Vagina (tissue), 2 donors: Measurements from ENCODE around the gene DENND5A.

Source experiments
- POLR2A ChIP-seq, 2 donors: fragments of 450-650 bp; IDR thresholded peaks; one replicate each; pipeline ENCODE4 v1.6.1; 2017; ENCODE audit warnings: antibody characterized with exemption in 2 of 2, mild to moderate bottlenecking in 2 of 2, moderate library complexity in 2 of 2
- POLR2AphosphoS5 ChIP-seq, 2 donors: sonication (generic); formaldehyde crosslinking; IDR thresholded peaks; one replicate each; pipeline ENCODE4 v1.9.0; 2017; ENCODE audit warnings: antibody characterized with exemption in 2 of 2, mild to moderate bottlenecking in 2 of 2, low read depth in 1 of 2; ENCODE audit not compliant: insufficient read depth in 1 of 2
- TF ChIP-seq, protein P1 (sequence below), 3 experiments: fragments of 450-650 bp in 2 of 3; fragments of 200-600 bp in 1 of 3; sonication (generic) in 1 of 3; IDR thresholded peaks; one replicate each; pipeline ENCODE4 v1.5.1; 2017 to 2019; ENCODE audit warnings: antibody characterized with exemption in 3 of 3, mild to moderate bottlenecking in 2 of 3, moderate library complexity in 2 of 3

DNA sequence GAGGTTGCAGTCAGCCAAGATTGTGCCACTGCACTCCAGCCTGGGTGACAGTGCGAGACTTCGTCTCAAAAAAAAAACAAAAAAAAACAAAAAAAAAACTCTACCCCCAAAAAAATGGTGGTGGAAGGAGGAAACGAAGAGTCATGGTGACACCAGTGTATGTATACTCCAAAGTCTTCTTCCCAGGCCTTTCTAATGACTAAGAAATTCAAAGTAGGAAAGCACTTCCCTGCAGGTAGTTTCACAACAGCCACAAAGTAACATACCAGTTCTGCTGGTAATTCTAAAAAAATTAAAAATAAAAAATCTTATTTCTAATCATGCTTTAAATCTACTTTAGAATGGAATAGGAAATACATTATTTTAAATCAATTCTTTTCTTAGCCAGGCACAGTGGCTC is 72.6 kb downstream of the DENND5A start:
- no peak for TF ChIP-seq POLR2A (IDR thresholded peaks at IDR 0.05)
- TF ChIP-seq, protein P1, sequence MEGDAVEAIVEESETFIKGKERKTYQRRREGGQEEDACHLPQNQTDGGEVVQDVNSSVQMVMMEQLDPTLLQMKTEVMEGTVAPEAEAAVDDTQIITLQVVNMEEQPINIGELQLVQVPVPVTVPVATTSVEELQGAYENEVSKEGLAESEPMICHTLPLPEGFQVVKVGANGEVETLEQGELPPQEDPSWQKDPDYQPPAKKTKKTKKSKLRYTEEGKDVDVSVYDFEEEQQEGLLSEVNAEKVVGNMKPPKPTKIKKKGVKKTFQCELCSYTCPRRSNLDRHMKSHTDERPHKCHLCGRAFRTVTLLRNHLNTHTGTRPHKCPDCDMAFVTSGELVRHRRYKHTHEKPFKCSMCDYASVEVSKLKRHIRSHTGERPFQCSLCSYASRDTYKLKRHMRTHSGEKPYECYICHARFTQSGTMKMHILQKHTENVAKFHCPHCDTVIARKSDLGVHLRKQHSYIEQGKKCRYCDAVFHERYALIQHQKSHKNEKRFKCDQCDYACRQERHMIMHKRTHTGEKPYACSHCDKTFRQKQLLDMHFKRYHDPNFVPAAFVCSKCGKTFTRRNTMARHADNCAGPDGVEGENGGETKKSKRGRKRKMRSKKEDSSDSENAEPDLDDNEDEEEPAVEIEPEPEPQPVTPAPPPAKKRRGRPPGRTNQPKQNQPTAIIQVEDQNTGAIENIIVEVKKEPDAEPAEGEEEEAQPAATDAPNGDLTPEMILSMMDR (IDR thresholded peaks at IDR 0.05): no peak
- TF ChIP-seq POLR2AphosphoS5 (IDR thresholded peaks at IDR 0.05; ENCODE audit: insufficient read depth in 1 of 2, low read depth in 1 of 2): no peak
